ENCODE results near the gene SQOR.

The SQOR gene

GRCh38 chr15:45734260-45734711 lies 99.5 kb downstream of the SQOR start:
- TF ChIP-seq CTCF (conservative IDR thresholded peaks at IDR 0.05; ENCODE audit: low read depth, low read length) = no peak
- Histone ChIP-seq H3K27ac (no peak overlapping the region), H3K79me2 (ENCODE audit: insufficient read depth, low read depth) (no peaks in the 10 kb centered on the region), H3K4me2 (no peak overlapping the region), H4K20me1 (ENCODE audit: insufficient read depth) (no peaks in the 10 kb centered on the region), H3K36me3 (ENCODE audit: insufficient read depth) (no peaks in the 10 kb centered on the region), H3K4me1 (ENCODE audit: low read depth, poor library complexity, severe bottlenecking) (no peaks in the 10 kb centered on the region), H3K9ac (no peak overlapping the region), H3K4me3 (IDR thresholded peaks at IDR 0.05; ENCODE audit: insufficient read depth, low read depth, low read length) (no peak overlapping the region), H3K27me3 (ENCODE audit: insufficient read depth, low read depth) (no peaks in the 10 kb centered on the region), H2AFZ (ENCODE audit: low read depth) (no peak overlapping the region)
